GM21360 (cell line): Measurements from ENCODE around the gene TNKS1BP1.

Source experiments
- ATAC-seq: cut with Tn5 transposase; IDR thresholded peaks from one replicate; pipeline ENCODE4 v1.9.1; 2021; ENCODE audit warnings: mild to moderate bottlenecking, moderate library complexity; ENCODE audit not compliant: unreplicated experiment

Gene TNKS1BP1

GRCh38 chr11:57335023-57335342 lies 10.2 kb upstream of the TNKS1BP1 start:
- ATAC-seq = no peak

GRCh38 chr11:57332694-57333440 lies 8.1 kb upstream of the TNKS1BP1 start:
- ATAC-seq = no peak

GRCh38 chr11:57331720-57332119 lies 7.0 kb upstream of the TNKS1BP1 start:
- no peak for ATAC-seq

- no peak for ATAC-seq
Measured at GRCh38 chr11:57330029-57330428, 5.3 kb upstream of the TNKS1BP1 start.

- no peak for ATAC-seq
Measured at GRCh38 chr11:57327721-57328120, 3.0 kb upstream of the TNKS1BP1 start.

GRCh38 chr11:57325735-57326048 lies 940 bp upstream of the TNKS1BP1 start:
- ATAC-seq = no peak

- ATAC-seq = peak; percentile 14
Measured at GRCh38 chr11:57324154-57324885, 432 bp downstream of the TNKS1BP1 start.

- ATAC-seq = no peak
Measured at GRCh38 chr11:57323855-57324153, 948 bp downstream of the TNKS1BP1 start.

- ATAC-seq = no peak
Measured at GRCh38 chr11:57323167-57323854, 1.4 kb downstream of the TNKS1BP1 start.

- ATAC-seq = no peak
Measured at GRCh38 chr11:57322256-57323166, 2.2 kb downstream of the TNKS1BP1 start.

GRCh38 chr11:57321388-57322255 lies 3.1 kb downstream of the TNKS1BP1 start:
- ATAC-seq = no peak

- no peak for ATAC-seq
Measured at GRCh38 chr11:57320719-57321387, 3.9 kb downstream of the TNKS1BP1 start.

- ATAC-seq = no peak
Measured at GRCh38 chr11:57320067-57320718, 4.6 kb downstream of the TNKS1BP1 start.

GRCh38 chr11:57318178-57318577 lies 6.6 kb downstream of the TNKS1BP1 start:
- ATAC-seq = no peak

GRCh38 chr11:57316017-57316416 lies 8.7 kb downstream of the TNKS1BP1 start:
- no peak for ATAC-seq

GRCh38 chr11:57315491-57315890 lies 9.3 kb downstream of the TNKS1BP1 start:
- ATAC-seq = no peak

- no peak for ATAC-seq
Measured at GRCh38 chr11:57314221-57314973, 10.4 kb downstream of the TNKS1BP1 start.

GRCh38 chr11:57313788-57314135 lies 11.0 kb downstream of the TNKS1BP1 start:
- no peak for ATAC-seq
